ENCODE measurements around the gene TTYH3. TPM values are rescaled to one million over a fixed set of nuclear protein-coding genes. Genes with fewer than 3 reads are reported as not detected.
A peak's percentile ranks its signal among the peaks of the same experiment; 100 is the strongest.

Gene TTYH3
- total RNA-seq, 1 donor from 2014 or later = 324 TPM

DNA sequence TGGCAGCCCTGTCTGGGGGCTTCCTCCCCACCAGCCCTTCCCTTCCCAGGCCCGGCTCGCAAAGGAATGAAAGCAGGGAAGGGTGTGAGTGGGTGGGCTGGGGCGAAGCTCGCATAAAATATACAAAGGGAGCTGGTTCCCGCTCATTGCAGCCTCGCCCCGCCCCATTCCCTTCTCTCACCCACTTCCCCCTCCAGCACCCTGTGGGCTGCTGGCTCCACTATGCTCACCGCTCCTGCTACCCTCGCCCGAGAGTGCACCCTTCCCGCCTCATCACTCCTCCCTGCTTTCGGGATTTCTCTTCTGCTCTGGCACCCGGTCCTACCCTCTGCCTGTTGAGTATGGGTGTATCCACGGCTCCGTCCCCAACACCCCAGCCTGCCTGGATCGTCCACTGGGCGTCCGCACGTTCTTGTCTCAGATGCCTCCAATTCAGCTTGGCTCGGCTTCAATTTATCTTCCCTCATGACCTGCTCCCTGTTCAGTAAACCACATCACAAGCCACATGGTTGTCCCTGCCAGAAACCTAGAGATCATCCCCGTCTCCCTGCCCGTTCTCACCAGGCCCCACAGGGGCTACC lies 14.4 kb upstream of the TTYH3 start:
- DNase-seq = no peak
- Mint-ChIP-seq H3K27me3 (ENCODE audit: unreplicated experiment) (peaks cover 10% of the 10 kb centered on the region), H3K4me1 (ENCODE audit: low read depth, unreplicated experiment) (peaks cover 32% of the 10 kb centered on the region), H3K27ac (ENCODE audit: unreplicated experiment) (no peak overlapping the region), H3K9me3 (ENCODE audit: unreplicated experiment) (peaks cover 19% of the 10 kb centered on the region), H3K4me3 (ENCODE audit: unreplicated experiment) (no peak overlapping the region), H3K36me3 (ENCODE audit: unreplicated experiment) (no peaks in the 10 kb centered on the region)
- TF ChIP-seq, protein P1, sequence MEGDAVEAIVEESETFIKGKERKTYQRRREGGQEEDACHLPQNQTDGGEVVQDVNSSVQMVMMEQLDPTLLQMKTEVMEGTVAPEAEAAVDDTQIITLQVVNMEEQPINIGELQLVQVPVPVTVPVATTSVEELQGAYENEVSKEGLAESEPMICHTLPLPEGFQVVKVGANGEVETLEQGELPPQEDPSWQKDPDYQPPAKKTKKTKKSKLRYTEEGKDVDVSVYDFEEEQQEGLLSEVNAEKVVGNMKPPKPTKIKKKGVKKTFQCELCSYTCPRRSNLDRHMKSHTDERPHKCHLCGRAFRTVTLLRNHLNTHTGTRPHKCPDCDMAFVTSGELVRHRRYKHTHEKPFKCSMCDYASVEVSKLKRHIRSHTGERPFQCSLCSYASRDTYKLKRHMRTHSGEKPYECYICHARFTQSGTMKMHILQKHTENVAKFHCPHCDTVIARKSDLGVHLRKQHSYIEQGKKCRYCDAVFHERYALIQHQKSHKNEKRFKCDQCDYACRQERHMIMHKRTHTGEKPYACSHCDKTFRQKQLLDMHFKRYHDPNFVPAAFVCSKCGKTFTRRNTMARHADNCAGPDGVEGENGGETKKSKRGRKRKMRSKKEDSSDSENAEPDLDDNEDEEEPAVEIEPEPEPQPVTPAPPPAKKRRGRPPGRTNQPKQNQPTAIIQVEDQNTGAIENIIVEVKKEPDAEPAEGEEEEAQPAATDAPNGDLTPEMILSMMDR (IDR thresholded peaks at IDR 0.05; ENCODE audit: partially characterized antibody, unreplicated experiment) = no peak

DNA sequence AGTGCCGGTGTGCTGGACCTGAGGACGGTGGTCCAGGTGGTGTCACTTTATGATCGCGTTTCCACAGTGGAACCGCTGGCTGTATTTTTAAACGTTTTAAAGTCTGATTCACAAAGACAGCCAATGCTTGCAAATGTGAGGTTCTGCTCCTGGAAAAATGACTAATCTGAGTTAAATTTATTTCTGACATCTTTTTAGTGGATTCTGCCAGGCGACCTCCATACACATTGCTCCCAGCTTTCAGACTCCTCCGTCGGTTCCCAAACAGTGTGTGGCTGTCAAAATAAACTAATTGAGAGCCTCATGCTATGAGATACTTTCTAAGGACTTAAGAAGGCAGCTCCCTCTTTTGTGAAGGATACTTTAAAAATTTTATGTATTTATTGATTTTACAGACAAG lies 12.7 kb upstream of the TTYH3 start:
- DNase-seq = no peak
- Mint-ChIP-seq H3K27ac (ENCODE audit: unreplicated experiment) (no peak overlapping the region), H3K9me3 (ENCODE audit: unreplicated experiment) (peaks cover 16% of the 10 kb centered on the region), H3K27me3 (ENCODE audit: unreplicated experiment) (peaks cover 7% of the 10 kb centered on the region), H3K4me3 (ENCODE audit: unreplicated experiment) (no peak overlapping the region), H3K4me1 (ENCODE audit: low read depth, unreplicated experiment) (peaks cover 22% of the 10 kb centered on the region), H3K36me3 (ENCODE audit: unreplicated experiment) (no peaks in the 10 kb centered on the region)
- TF ChIP-seq, protein P1 (IDR thresholded peaks at IDR 0.05; ENCODE audit: partially characterized antibody, unreplicated experiment) = no peak

DNA sequence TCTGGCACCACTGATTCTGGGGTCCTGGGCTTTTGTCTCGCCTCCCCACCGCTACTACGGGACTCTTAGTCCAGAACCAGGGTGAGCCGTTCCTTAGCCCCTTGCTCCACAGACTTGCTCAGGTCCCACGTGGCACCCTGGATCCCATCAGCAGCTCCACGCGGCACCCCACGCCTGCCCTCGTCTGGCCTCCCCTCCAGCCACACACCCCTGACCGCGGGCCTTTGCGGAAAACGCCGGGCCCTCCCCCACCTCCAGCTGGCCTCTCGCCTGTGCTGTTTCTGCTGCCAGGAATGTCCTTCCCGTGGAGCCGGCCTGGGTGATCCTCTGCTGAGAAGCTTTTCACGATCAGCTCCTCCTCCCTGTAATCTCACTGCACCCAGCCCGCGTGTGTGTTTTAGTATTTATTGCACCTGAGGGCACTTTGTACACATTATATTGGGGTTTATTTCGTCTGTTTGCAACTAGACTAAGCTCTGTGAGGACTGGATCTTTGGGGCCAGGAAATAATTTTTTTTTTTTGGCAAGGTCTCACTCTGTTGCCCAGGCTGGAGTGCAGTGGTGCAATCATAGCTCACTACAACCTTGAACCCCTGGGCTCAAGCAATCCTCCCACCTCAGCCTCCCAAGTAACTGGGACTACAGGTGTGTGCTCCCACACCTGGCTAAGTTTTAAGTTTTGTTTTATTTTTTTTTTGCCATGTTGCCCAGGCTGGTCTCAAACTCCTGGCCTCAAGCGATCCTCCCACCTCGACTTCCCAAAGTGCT lies 10.5 kb upstream of the TTYH3 start:
- H3K27ac Mint-ChIP-seq (ENCODE audit: unreplicated experiment) = peak overlapping the region; percentile 33
- no peak overlapping the region for H3K4me3 Mint-ChIP-seq (ENCODE audit: unreplicated experiment)
- peaks cover 9% of the 10 kb centered on the region for H3K27me3 Mint-ChIP-seq (ENCODE audit: unreplicated experiment)
- no peak for DNase-seq
- H3K36me3 Mint-ChIP-seq (ENCODE audit: unreplicated experiment) = no peaks in the 10 kb centered on the region
- H3K4me1 Mint-ChIP-seq (ENCODE audit: low read depth, unreplicated experiment) = peaks cover 15% of the 10 kb centered on the region
- peaks cover 16% of the 10 kb centered on the region for H3K9me3 Mint-ChIP-seq (ENCODE audit: unreplicated experiment)
- TF ChIP-seq, protein P1 (IDR thresholded peaks at IDR 0.05; ENCODE audit: partially characterized antibody, unreplicated experiment) = no peak

DNA sequence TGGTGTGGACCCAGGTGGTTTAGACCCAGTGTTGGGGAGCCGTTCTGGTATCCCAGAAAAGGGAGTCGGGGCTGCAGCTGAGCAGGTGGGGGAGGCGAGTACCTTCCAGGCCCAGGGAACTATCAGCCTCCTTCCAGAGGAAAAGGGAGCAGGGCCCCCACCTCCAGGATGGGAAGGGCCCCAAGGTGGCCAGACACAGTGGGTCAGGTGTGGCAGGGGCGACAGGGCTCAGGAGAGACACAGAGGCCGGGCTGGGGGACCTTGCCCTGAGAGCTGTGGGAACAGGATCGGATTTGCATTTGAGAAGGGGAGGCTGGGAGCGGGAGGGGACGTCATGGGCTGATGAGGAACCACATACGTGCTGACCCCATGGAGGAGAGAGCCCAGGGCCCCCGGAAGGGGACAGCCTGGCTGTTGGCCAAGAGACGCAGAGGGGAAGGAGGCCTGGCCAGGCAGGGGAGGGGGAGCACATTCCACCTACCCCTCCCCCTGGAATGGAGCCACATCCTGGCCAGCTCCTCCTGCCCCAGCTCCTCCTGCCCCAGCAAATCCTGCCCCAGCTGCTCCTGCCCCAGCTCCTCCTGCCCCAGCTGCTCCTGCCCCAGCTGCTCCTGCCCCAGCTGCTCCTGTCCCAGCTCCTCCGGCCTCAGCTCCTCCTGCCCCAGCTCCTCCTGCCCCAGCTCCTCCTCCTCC lies 9.7 kb upstream of the TTYH3 start:
- TF ChIP-seq, protein P1 (IDR thresholded peaks at IDR 0.05; ENCODE audit: partially characterized antibody, unreplicated experiment) = no peak
- Mint-ChIP-seq H3K4me3 (ENCODE audit: unreplicated experiment) (no peak overlapping the region), H3K27me3 (ENCODE audit: unreplicated experiment) (peaks cover 9% of the 10 kb centered on the region), H3K4me1 (ENCODE audit: low read depth, unreplicated experiment) (peaks cover 15% of the 10 kb centered on the region), H3K36me3 (ENCODE audit: unreplicated experiment) (no peaks in the 10 kb centered on the region), H3K9me3 (ENCODE audit: unreplicated experiment) (peaks cover 16% of the 10 kb centered on the region), H3K27ac (ENCODE audit: unreplicated experiment) (no peak overlapping the region)
- no peak for DNase-seq

Data from glutamatergic neuron (in vitro differentiated cells).